Thymus (tissue), 11 donors: ENCODE results near the gene KRT80. TPM values are rescaled to one million over a fixed set of nuclear protein-coding genes. Genes with fewer than 3 reads are reported as not detected.

Source experiments
- DNase-seq, 9 donors: peaks; one replicate each; pipeline ENCODE4 v3.0.0-alpha.2; 2013; ENCODE audit warnings: low spot score in 9 of 9, low read depth in 6 of 9, missing footprints in 1 of 9
- H3K27ac ChIP-seq, 2 donors: one replicate each; pipeline ENCODE4 v1.5.1; 2013; ENCODE audit warnings: control low read depth in 1 of 2, low read depth in 1 of 2, low read length in 1 of 2, mild to moderate bottlenecking in 1 of 2, moderate library complexity in 1 of 2
- H3K27me3 ChIP-seq, 2 donors: one replicate each; pipeline ENCODE4 v1.5.1; 2013; ENCODE audit warnings: low read length in 1 of 2; ENCODE audit not compliant: control insufficient read depth in 2 of 2, insufficient read depth in 1 of 2
- H3K36me3 ChIP-seq, 2 donors: one replicate each; pipeline ENCODE4 v1.5.1; 2013; ENCODE audit warnings: low read length in 1 of 2, mild to moderate bottlenecking in 1 of 2, moderate library complexity in 1 of 2; ENCODE audit not compliant: control insufficient read depth in 2 of 2, insufficient read depth in 2 of 2
- H3K4me1 ChIP-seq, 2 donors: one replicate each; pipeline ENCODE4 v1.5.1; 2013; ENCODE audit warnings: low read length in 2 of 2; ENCODE audit not compliant: control insufficient read depth in 2 of 2, insufficient read depth in 2 of 2
- H3K4me3 ChIP-seq, 2 donors: one replicate each; pipeline ENCODE4 v1.5.1; 2013; ENCODE audit warnings: low read length in 2 of 2, control low read depth in 1 of 2, mild to moderate bottlenecking in 1 of 2
- H3K9me3 ChIP-seq, 2 donors: one replicate each; pipeline ENCODE4 v1.5.1; 2013; ENCODE audit warnings: low read length in 1 of 2, mild to moderate bottlenecking in 1 of 2; ENCODE audit not compliant: control insufficient read depth in 2 of 2, insufficient read depth in 1 of 2
- WGBS: extraction: QIAGEN DNeasy Blood & Tissue Kit; methylation state at CpG from one replicate; pipeline ENCODE4 v1.1.7; 2013; 5-methylcytosine and 5-hydroxymethylcytosine counted together
- polyA plus RNA-seq: library from polyadenylated mRNA; stranded (reverse); fragments of 200-250 nt; gene quantifications from one replicate; pipeline ENCODE4 v1.2.3, GENCODE V29; 2013
- total RNA-seq: library from RNA; stranded (reverse); fragments of 120-200 nt; gene quantifications from one replicate; pipeline ENCODE4 v1.2.4, GENCODE V29; 2013
- donor health status: healthy.

KRT80 gene
- total and polyA plus RNA-seq, 2 donors = 0.14 to 4.8 TPM

- H3K36me3 ChIP-seq = no peaks in the 10 kb centered on the region
- DNase-seq = no peak
- H3K9me3 ChIP-seq = no peaks in the 10 kb centered on the region
- peaks cover 6 to 28% of the 10 kb centered on the region in 2 donors for H3K27me3 ChIP-seq
- no peak overlapping the region for H3K4me3 ChIP-seq
- peaks cover 3 to 24% of the 10 kb centered on the region in 2 donors for H3K4me1 ChIP-seq
- peak overlapping the region in 1 of 2 donors; percentile 81 for H3K27ac ChIP-seq
- WGBS = 97% methylated on average over 10 of the region's 10 CpGs
Measured at GRCh38 chr12:52147964-52148463, 43.8 kb downstream of the KRT80 start.

GRCh38 chr12:52147367-52147963 lies 44.3 kb downstream of the KRT80 start:
- Histone ChIP-seq H3K4me1 (peaks cover 3 to 24% of the 10 kb centered on the region in 2 donors), H3K27me3 (peaks cover 3 to 23% of the 10 kb centered on the region in 2 donors), H3K9me3 (no peaks in the 10 kb centered on the region), H3K27ac (peak overlapping the region in 1 of 2 donors; percentile 64), H3K4me3 (no peak overlapping the region), H3K36me3 (no peaks in the 10 kb centered on the region)
- no peak for DNase-seq
- 88% methylated on average over 17 of the region's 17 CpGs for WGBS

- Histone ChIP-seq H3K27me3 (peaks cover 0 to 17% of the 10 kb centered on the region in 2 donors), H3K27ac (peak overlapping the region; percentile 32 to 60), H3K4me3 (no peak overlapping the region), H3K4me1 (peaks cover under 1 to 23% of the 10 kb centered on the region in 2 donors), H3K9me3 (no peaks in the 10 kb centered on the region), H3K36me3 (no peaks in the 10 kb centered on the region)
- no peak for DNase-seq
- WGBS = 95% methylated on average over 11 of the region's 11 CpGs
Measured at GRCh38 chr12:52146822-52147366, 44.9 kb downstream of the KRT80 start.

GRCh38 chr12:52146089-52146821 lies 45.6 kb downstream of the KRT80 start:
- WGBS = 93% methylated on average over 8 of the region's 8 CpGs
- Histone ChIP-seq H3K9me3 (no peaks in the 10 kb centered on the region), H3K36me3 (no peaks in the 10 kb centered on the region), H3K4me3 (no peak overlapping the region), H3K27me3 (peaks cover 0 to 11% of the 10 kb centered on the region in 2 donors), H3K27ac (peak overlapping the region in 1 of 2 donors; percentile 60), H3K4me1 (peaks cover 0 to 17% of the 10 kb centered on the region in 2 donors)
- DNase-seq = no peak

- no peak overlapping the region for H3K27ac ChIP-seq
- H3K27me3 ChIP-seq = peaks cover 0 to 5% of the 10 kb centered on the region in 2 donors
- H3K36me3 ChIP-seq = no peaks in the 10 kb centered on the region
- H3K9me3 ChIP-seq = no peaks in the 10 kb centered on the region
- WGBS = 90% methylated on average over 18 of the region's 18 CpGs
- H3K4me3 ChIP-seq = no peak overlapping the region
- peaks cover 0 to 16% of the 10 kb centered on the region in 2 donors for H3K4me1 ChIP-seq
- DNase-seq = no peak
Measured at GRCh38 chr12:52145228-52146088, 46.4 kb downstream of the KRT80 start.

GRCh38 chr12:52144512-52145227 lies 47.1 kb downstream of the KRT80 start:
- no peak for DNase-seq
- WGBS = 96% methylated on average over 16 of the region's 16 CpGs
- Histone ChIP-seq H3K27me3 (peaks cover 0 to under 1% of the 10 kb centered on the region in 2 donors), H3K4me3 (no peak overlapping the region), H3K36me3 (no peaks in the 10 kb centered on the region), H3K27ac (no peak overlapping the region), H3K4me1 (peaks cover 0 to 9% of the 10 kb centered on the region in 2 donors), H3K9me3 (no peaks in the 10 kb centered on the region)

GRCh38 chr12:52142431-52142830 lies 49.4 kb downstream of the KRT80 start:
- no peaks in the 10 kb centered on the region for H3K9me3 ChIP-seq
- DNase-seq = no peak
- peaks cover 0 to 7% of the 10 kb centered on the region in 2 donors for H3K27me3 ChIP-seq
- H3K4me3 ChIP-seq = no peak overlapping the region
- H3K4me1 ChIP-seq = peaks cover 0 to 3% of the 10 kb centered on the region in 2 donors
- no peak overlapping the region for H3K27ac ChIP-seq
- H3K36me3 ChIP-seq = no peaks in the 10 kb centered on the region
- WGBS = 96% methylated on average over 5 of the region's 5 CpGs

- peaks cover 0 to 8% of the 10 kb centered on the region in 2 donors for H3K27me3 ChIP-seq
- DNase-seq = no peak
- H3K9me3 ChIP-seq = no peaks in the 10 kb centered on the region
- 98% methylated on average over 8 of the region's 8 CpGs for WGBS
- peaks cover 0 to 1% of the 10 kb centered on the region in 2 donors for H3K4me1 ChIP-seq
- H3K36me3 ChIP-seq = no peaks in the 10 kb centered on the region
- no peak overlapping the region for H3K4me3 ChIP-seq
- H3K27ac ChIP-seq = no peak overlapping the region
Measured at GRCh38 chr12:52141875-52142274, 49.9 kb downstream of the KRT80 start.
